ENCODE results near the gene PDZD4. TPM values are rescaled to one million over a fixed set of nuclear protein-coding genes. Genes with fewer than 3 reads are reported as not detected.

Gene PDZD4
- total and polyA plus RNA-seq, 2 experiments from 2014 or later, result 0.50 to 5.8 TPM

GRCh38 chrX:153873282-153874084 is 43.1 kb upstream of the PDZD4 start:
- DNase-seq (ENCODE audit: low read depth in 1 of 2, low spot score in 1 of 2), result peak in 1 of 2 donors; percentile 11
- no peak for TF ChIP-seq CTCF (IDR thresholded peaks at IDR 0.05; ENCODE audit: low read depth, low read length)
- Histone ChIP-seq H3K4me3 (no peak overlapping the region), H3K36me3 (no peaks in the 10 kb centered on the region), H3K4me1 (ENCODE audit: low read depth) (no peaks in the 10 kb centered on the region), H3K27ac (no peak overlapping the region), H3K9me3 (ENCODE audit: low read depth) (no peaks in the 10 kb centered on the region), H3K27me3 (no peaks in the 10 kb centered on the region)

DNA sequence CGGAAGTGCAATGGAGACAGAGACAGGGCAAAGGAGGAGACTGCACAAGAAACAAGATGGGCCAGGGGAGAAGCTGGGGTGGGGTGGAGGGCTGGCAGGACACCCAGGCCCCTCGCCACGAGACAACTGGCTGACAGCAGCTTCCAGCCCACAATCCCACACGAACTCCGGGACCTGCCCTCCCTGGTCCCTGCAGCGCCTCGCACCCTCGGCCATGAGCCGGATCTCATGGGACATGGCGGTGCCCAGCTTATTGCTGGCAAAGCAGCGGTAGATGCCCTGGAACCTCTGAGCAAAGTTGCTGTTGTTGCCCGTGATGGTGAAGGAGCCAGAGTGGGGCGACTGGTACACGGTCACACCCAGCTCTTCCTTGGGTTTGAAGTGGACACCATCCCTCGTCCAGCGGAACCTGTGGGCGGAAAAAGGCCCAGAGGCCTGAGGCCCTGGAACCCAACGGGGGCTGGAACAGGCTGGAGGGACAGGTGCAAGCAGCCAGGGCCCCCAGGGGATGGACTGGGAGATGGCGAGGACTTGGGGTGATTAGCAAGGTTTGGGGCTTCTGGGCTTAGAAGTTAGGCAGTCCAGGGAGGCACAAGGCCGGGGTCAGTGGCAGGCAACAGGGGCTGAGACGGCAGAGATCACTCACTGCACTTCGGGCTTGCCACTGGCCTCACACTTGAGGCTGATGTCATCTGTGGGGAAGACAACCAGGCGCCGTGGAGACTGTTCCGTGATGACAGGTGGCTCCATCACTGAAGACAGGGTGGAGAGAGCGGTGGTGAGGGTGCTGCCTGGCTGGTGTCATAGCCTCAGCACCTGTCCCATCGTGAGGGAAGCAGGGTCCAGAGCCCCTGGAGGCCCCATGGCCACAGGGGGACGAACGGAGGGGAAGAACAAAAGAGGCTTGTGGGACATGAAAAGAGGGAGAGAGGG is 41.9 kb upstream of the PDZD4 start:
- Histone ChIP-seq H3K36me3 (no peaks in the 10 kb centered on the region), H3K9me3 (ENCODE audit: low read depth) (no peaks in the 10 kb centered on the region), H3K4me1 (ENCODE audit: low read depth) (no peaks in the 10 kb centered on the region), H3K27ac (no peak overlapping the region), H3K4me3 (no peak overlapping the region), H3K27me3 (no peaks in the 10 kb centered on the region)
- no peak for TF ChIP-seq CTCF (IDR thresholded peaks at IDR 0.05; ENCODE audit: low read depth, low read length)
- DNase-seq (ENCODE audit: low read depth in 1 of 2, low spot score in 1 of 2), result no peak

GRCh38 chrX:153871451-153871850 is 41.1 kb upstream of the PDZD4 start:
- no peak overlapping the region for H3K4me3 ChIP-seq
- TF ChIP-seq CTCF (IDR thresholded peaks at IDR 0.05; ENCODE audit: low read depth, low read length), result no peak
- DNase-seq (ENCODE audit: low read depth in 1 of 2, low spot score in 1 of 2), result no peak
- H3K4me1 ChIP-seq (ENCODE audit: low read depth), result no peaks in the 10 kb centered on the region
- no peaks in the 10 kb centered on the region for H3K36me3 ChIP-seq
- no peak overlapping the region for H3K27ac ChIP-seq
- H3K9me3 ChIP-seq (ENCODE audit: low read depth), result no peaks in the 10 kb centered on the region
- H3K27me3 ChIP-seq, result no peaks in the 10 kb centered on the region

- H3K27me3 ChIP-seq, result no peaks in the 10 kb centered on the region
- H3K36me3 ChIP-seq, result no peaks in the 10 kb centered on the region
- H3K4me3 ChIP-seq, result no peak overlapping the region
- no peaks in the 10 kb centered on the region for H3K4me1 ChIP-seq (ENCODE audit: low read depth)
- no peak overlapping the region for H3K27ac ChIP-seq
- DNase-seq (ENCODE audit: low read depth in 1 of 2, low spot score in 1 of 2), result no peak
- no peaks in the 10 kb centered on the region for H3K9me3 ChIP-seq (ENCODE audit: low read depth)
- TF ChIP-seq CTCF (IDR thresholded peaks at IDR 0.05; ENCODE audit: low read depth, low read length), result no peak
These were observed 40.5 kb upstream of the PDZD4 start for GRCh38 chrX:153870791-153871360.

DNA sequence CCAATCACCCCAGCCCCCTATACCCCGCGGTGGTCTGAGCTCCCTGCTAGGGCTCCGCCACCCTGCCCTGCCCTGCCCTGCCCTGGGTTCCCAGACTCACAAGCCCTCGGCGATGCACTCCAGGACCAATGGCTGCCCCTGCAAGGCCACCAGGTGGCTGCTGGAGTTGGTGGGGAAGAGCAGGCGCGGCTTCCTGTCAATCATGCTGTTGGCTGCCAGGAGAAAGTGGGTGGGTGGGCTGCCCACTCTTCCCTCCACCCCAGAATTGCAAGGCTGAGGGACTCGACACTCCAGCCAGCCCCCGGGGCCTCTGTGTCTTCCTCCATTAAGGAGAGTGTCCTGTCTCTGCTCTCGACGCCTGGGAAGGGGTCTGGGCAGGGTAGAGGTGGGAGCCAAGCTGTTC is 39.9 kb upstream of the PDZD4 start:
- Histone ChIP-seq H3K27ac (no peak overlapping the region), H3K36me3 (no peaks in the 10 kb centered on the region), H3K9me3 (ENCODE audit: low read depth) (no peaks in the 10 kb centered on the region), H3K27me3 (no peaks in the 10 kb centered on the region), H3K4me3 (no peak overlapping the region), H3K4me1 (ENCODE audit: low read depth) (no peaks in the 10 kb centered on the region)
- DNase-seq (ENCODE audit: low read depth in 1 of 2, low spot score in 1 of 2), result no peak
- TF ChIP-seq CTCF (IDR thresholded peaks at IDR 0.05; ENCODE audit: low read depth, low read length), result no peak
